Measurements from ENCODE around the gene ZNF148. TPM values are rescaled to one million over a fixed set of nuclear protein-coding genes. Genes with fewer than 3 reads are reported as not detected.
"Not testable (repeated sequence)": the region's sequence is repeated elsewhere in the genome, so short reads cannot be mapped to it uniquely, and the experiment has no call there.

The ZNF148 gene
- total RNA-seq, 1 donor from 2014 or later = 57.6 TPM

GRCh38 chr3:125398952-125399351 lies 23.8 kb upstream of the ZNF148 start:
- H3K9me3 Mint-ChIP-seq = no peaks in the 10 kb centered on the region
- ChIA-PET CTCF (no interaction called here), POLR2A (no interaction called here)
- ATAC-seq (ENCODE audit: low read depth) (no peak), DNase-seq (no peak)
- intact Hi-C loops (cut with micrococcal nuclease) = no loop called here
- no peaks in the 10 kb centered on the region for H3K4me1 Mint-ChIP-seq
- H3K4me3 Mint-ChIP-seq = no peak overlapping the region
- H3K27ac Mint-ChIP-seq = no peak overlapping the region
- H3K36me3 Mint-ChIP-seq (ENCODE audit: low read depth) = no peaks in the 10 kb centered on the region
- peaks cover 7% of the 10 kb centered on the region for H3K27me3 Mint-ChIP-seq
- no peak for TF ChIP-seq CTCF (IDR thresholded peaks at IDR 0.05)

GRCh38 chr3:125395091-125395490 lies 20.0 kb upstream of the ZNF148 start:
- H3K27me3 Mint-ChIP-seq = peaks cover 9% of the 10 kb centered on the region
- TF ChIP-seq CTCF (IDR thresholded peaks at IDR 0.05) = no peak

GRCh38 chr3:125394406-125394805 lies 19.3 kb upstream of the ZNF148 start:
- Mint-ChIP-seq H3K4me3 (no peak overlapping the region), H3K27me3 (peaks cover 9% of the 10 kb centered on the region), H3K9me3 (no peaks in the 10 kb centered on the region), H3K4me1 (no peaks in the 10 kb centered on the region), H3K36me3 (ENCODE audit: low read depth) (no peaks in the 10 kb centered on the region), H3K27ac (no peak overlapping the region)
- TF ChIP-seq CTCF (IDR thresholded peaks at IDR 0.05) = no peak
- no peak for ATAC-seq (ENCODE audit: low read depth)
- POLR2A ChIA-PET = no interaction called here
- intact Hi-C loops (cut with micrococcal nuclease) = no loop called here
- CTCF ChIA-PET = interaction anchor here (2.0 kb wide), 1 partner anchor 10 kb away, joined by 4 read pairs; no protein-coding TSS in a partner anchor
- DNase-seq = no peak

More at GRCh38 chr3:125395091-125395490, 20.0 kb upstream of the ZNF148 start:
- H3K4me3 Mint-ChIP-seq = no peak overlapping the region
- ATAC-seq (ENCODE audit: low read depth) (no peak), DNase-seq (no peak)
- no peak overlapping the region for H3K27ac Mint-ChIP-seq
- H3K4me1 Mint-ChIP-seq = no peaks in the 10 kb centered on the region
- H3K36me3 Mint-ChIP-seq (ENCODE audit: low read depth) = no peaks in the 10 kb centered on the region
- H3K9me3 Mint-ChIP-seq = no peaks in the 10 kb centered on the region
- intact Hi-C loops (cut with micrococcal nuclease) = no loop called here
- POLR2A ChIA-PET = no interaction called here
- CTCF ChIA-PET = interaction anchor here (2.0 kb wide), 1 partner anchor 9 kb away, joined by 4 read pairs; no protein-coding TSS in a partner anchor

- ATAC-seq (ENCODE audit: low read depth) (no peak), DNase-seq (no peak)
- Mint-ChIP-seq H3K27me3 (peaks cover 6% of the 10 kb centered on the region), H3K4me3 (no peak overlapping the region), H3K9me3 (no peaks in the 10 kb centered on the region), H3K4me1 (peaks cover 3% of the 10 kb centered on the region), H3K36me3 (ENCODE audit: low read depth) (no peaks in the 10 kb centered on the region), H3K27ac (no peak overlapping the region)
- POLR2A ChIA-PET = no interaction called here
- CTCF ChIA-PET = no interaction called here
- TF ChIP-seq CTCF (IDR thresholded peaks at IDR 0.05) = no peak
- intact Hi-C loops (cut with micrococcal nuclease) = no loop called here
These were observed 14.2 kb upstream of the ZNF148 start for GRCh38 chr3:125389282-125389681.

GRCh38 chr3:125388369-125388768 lies 13.2 kb upstream of the ZNF148 start:
- POLR2A ChIA-PET; ATAC-seq (ENCODE audit: low read depth); H3K27ac Mint-ChIP-seq; H3K4me3 Mint-ChIP-seq; CTCF ChIA-PET; H3K27me3 Mint-ChIP-seq; DNase-seq; intact Hi-C loops (cut with micrococcal nuclease); H3K36me3 Mint-ChIP-seq (ENCODE audit: low read depth); H3K4me1 Mint-ChIP-seq; H3K9me3 Mint-ChIP-seq: not testable (repeated sequence)

- Mint-ChIP-seq H3K36me3 (ENCODE audit: low read depth) (no peaks in the 10 kb centered on the region), H3K4me1 (peaks cover 3% of the 10 kb centered on the region), H3K4me3 (no peak overlapping the region), H3K9me3 (no peaks in the 10 kb centered on the region), H3K27me3 (peaks cover 13% of the 10 kb centered on the region), H3K27ac (no peak overlapping the region)
- CTCF ChIA-PET = no interaction called here
- POLR2A ChIA-PET = no interaction called here
- intact Hi-C loops (cut with micrococcal nuclease) = no loop called here
- DNase-seq (no peak), ATAC-seq (ENCODE audit: low read depth) (no peak)
- TF ChIP-seq CTCF (IDR thresholded peaks at IDR 0.05) = no peak
These were observed 11.7 kb upstream of the ZNF148 start for GRCh38 chr3:125386811-125387210.

Data from activated B cell treated with CpG ODN at 0.5 μM for 24 hours (primary cell).